Activated T-helper 1 cell treated with Interleukin-2 at 50 U/mL for 16 hours (primary cell): Measurements from ENCODE around the gene TMPRSS7.
A peak's percentile ranks its signal among the peaks of the same experiment; 100 is the strongest.
"Not testable (repeated sequence)": the region's sequence is repeated elsewhere in the genome, so short reads cannot be mapped to it uniquely, and the experiment has no call there.

Source experiments
- DNase-seq: peaks from one replicate; pipeline ENCODE4 v3.0.0-alpha.2; 2020; ENCODE audit warnings: low read depth

TMPRSS7 gene

GRCh38 chr3:112013058-112013783 lies 21.3 kb upstream of the TMPRSS7 start:
- DNase-seq, result peak; percentile 33

- no peak for DNase-seq
Measured at GRCh38 chr3:112013784-112014143, 20.8 kb upstream of the TMPRSS7 start.

- no peak for DNase-seq
Measured at GRCh38 chr3:112017091-112017490, 17.4 kb upstream of the TMPRSS7 start.

- DNase-seq, result no peak
Measured at GRCh38 chr3:112018712-112019111, 15.8 kb upstream of the TMPRSS7 start.

- DNase-seq, result no peak
Measured at GRCh38 chr3:112019716-112020115, 14.8 kb upstream of the TMPRSS7 start.

- DNase-seq, result no peak
Measured at GRCh38 chr3:112020674-112021085, 13.9 kb upstream of the TMPRSS7 start.

GRCh38 chr3:112027142-112027541 lies 7.4 kb upstream of the TMPRSS7 start:
- no peak for DNase-seq

- DNase-seq, result no peak
Measured at GRCh38 chr3:112027826-112028225, 6.7 kb upstream of the TMPRSS7 start.

- no peak for DNase-seq
Measured at GRCh38 chr3:112030901-112031300, 3.6 kb upstream of the TMPRSS7 start.

- no peak for DNase-seq
Measured at GRCh38 chr3:112032098-112032731, 2.3 kb upstream of the TMPRSS7 start.

- DNase-seq, result no peak
Measured at GRCh38 chr3:112035241-112035640, 705 bp downstream of the TMPRSS7 start.

- not testable (repeated sequence) for DNase-seq
Measured at GRCh38 chr3:112037194-112037593, 2.7 kb downstream of the TMPRSS7 start.

- no peak for DNase-seq
Measured at GRCh38 chr3:112038863-112039262, 4.3 kb downstream of the TMPRSS7 start.

- no peak for DNase-seq
Measured at GRCh38 chr3:112041321-112041720, 6.8 kb downstream of the TMPRSS7 start.

GRCh38 chr3:112042842-112043280 lies 8.3 kb downstream of the TMPRSS7 start:
- DNase-seq, result no peak

- DNase-seq, result peak; percentile 10
Measured at GRCh38 chr3:112043621-112044201, 9.2 kb downstream of the TMPRSS7 start.

GRCh38 chr3:112046599-112046998 lies 12.1 kb downstream of the TMPRSS7 start:
- DNase-seq, result no peak

GRCh38 chr3:112047264-112047663 lies 12.7 kb downstream of the TMPRSS7 start:
- no peak for DNase-seq

GRCh38 chr3:112048911-112049310 lies 14.4 kb downstream of the TMPRSS7 start:
- DNase-seq, result no peak

GRCh38 chr3:112053229-112053628 lies 18.7 kb downstream of the TMPRSS7 start:
- DNase-seq, result no peak

GRCh38 chr3:112056451-112056929 lies 22.0 kb downstream of the TMPRSS7 start:
- DNase-seq, result no peak

GRCh38 chr3:112059497-112059896 lies 25.0 kb downstream of the TMPRSS7 start:
- DNase-seq, result no peak

GRCh38 chr3:112061152-112061551 lies 26.6 kb downstream of the TMPRSS7 start:
- DNase-seq, result no peak
